GM19328 (cell line): ENCODE data around the gene KLHL3.

Experiments used
- ATAC-seq: cut with Tn5 transposase; IDR thresholded peaks from one replicate; pipeline ENCODE4 v1.9.1; 2021; ENCODE audit warnings: mild to moderate bottlenecking, moderate library complexity; ENCODE audit not compliant: unreplicated experiment

Gene KLHL3

DNA sequence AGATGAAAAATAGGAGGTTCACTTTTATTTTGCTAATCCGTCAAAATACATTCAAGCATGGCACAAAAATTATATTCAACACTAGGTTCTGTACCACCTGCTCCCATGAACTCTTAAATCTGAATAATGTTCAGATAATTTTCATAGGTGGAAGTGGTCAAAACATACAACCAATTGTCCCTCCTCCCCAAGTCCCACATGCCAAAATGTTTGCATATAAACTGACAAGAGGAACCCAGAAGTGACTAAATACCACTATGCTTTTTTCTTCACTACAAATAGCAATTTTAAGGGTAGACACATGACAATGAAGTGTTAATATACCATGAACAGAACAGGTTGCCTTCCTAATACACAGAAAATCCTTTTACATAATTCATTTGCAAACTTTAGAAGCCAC is 14.5 kb upstream of the KLHL3 start:
- no peak for ATAC-seq

DNA sequence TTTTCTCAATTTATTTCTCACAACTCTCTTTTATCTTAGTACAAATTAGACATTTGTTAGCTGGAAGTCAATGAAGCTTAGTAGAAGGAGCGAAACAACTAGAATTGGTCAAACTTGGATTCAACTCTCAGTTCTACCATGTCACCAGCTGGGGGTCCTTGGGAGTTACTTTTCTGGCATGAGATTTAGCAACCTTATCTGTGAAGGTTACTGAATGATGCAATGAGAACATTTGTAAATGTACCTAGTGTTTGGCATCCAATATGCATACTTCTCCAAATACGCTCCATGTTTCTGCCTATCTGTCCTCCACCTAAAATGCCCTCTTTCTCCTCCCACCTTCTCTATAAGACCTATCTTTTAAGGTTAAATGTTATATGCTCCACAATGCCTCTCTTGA is 12.0 kb upstream of the KLHL3 start:
- ATAC-seq = no peak

DNA sequence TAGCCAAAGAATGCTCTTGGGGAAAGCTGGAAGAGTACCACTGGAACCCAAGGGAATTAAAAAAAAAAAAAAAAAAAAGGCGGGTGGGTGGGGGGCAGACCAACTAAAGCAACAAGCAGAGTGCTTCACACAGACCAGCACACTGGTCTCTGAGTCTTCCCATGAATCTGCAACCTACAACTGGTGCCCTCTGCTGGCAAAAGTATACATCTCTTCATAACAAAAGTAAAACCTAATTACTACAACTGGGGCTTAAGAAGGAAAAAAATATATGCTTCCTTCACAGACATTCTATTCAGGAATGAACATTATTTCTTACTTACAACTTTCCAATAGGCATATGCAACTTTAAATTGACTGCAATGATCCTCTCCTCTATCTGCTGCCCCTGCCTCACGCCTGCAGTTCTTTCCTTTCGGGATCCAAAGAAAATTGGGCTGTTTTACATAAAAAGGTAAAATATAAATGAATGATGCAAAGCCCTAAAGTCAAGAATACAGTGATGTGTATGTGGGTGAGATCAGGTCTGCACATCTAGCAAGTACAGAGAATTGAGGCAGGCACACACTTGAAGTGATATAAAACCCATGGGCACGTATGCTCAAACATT is 7.2 kb upstream of the KLHL3 start:
- no peak for ATAC-seq

DNA sequence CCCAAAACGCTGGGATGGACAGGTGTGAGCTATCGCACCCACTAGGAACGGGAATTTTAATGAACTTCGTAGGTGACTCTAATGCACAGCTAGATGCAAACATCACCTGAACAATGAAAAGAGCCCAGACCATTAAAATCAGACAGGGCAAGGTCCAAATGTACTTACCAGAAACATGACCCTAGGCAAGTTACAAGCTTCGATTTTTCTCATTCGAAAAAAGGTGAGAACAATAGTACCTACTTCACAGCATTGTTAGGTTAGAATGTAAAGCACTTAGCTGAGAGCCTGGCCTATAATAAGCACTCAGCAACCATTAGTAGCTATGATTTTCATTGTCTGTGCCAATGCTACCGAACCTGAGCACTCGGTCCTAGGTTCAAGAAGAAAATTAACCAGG is 5.8 kb upstream of the KLHL3 start:
- no peak for ATAC-seq

DNA sequence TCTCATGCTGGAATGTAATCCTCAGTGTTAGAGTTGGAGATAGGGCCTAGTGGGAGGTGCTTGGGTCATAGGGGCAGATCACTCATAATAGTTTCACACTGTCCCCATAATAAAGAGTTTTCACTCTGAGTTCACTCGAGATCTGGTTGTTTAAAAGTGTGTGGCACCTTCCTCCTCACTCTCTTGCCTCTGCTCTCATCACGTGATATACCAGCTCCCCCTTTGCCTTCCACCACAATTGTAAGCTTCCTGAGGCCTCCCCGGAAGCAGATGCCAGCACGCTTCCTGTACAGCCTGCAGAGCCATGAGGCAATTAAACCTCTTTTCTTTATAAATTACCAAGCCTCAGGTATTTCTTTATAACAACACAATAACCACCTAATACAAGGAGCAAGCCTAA is 3.8 kb upstream of the KLHL3 start:
- no peak for ATAC-seq

DNA sequence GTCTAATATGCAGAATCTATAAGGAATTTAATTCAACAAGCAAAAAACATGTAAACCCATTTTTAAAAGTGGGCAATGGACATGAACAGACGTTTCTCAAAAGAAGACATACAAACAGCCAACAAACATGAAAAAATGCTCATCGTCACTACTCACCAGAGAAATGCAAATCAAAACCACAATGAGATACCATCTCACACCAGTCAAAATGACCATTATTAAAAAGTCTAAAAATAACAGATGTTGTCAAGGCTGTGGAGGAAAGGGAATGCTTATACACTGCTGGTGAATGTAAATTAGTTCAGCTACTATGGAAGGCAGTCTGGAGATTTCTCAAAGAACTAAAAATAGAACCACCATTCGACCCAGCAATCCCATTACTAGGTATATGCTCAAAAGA is 3.1 kb upstream of the KLHL3 start:
- ATAC-seq = no peak

DNA sequence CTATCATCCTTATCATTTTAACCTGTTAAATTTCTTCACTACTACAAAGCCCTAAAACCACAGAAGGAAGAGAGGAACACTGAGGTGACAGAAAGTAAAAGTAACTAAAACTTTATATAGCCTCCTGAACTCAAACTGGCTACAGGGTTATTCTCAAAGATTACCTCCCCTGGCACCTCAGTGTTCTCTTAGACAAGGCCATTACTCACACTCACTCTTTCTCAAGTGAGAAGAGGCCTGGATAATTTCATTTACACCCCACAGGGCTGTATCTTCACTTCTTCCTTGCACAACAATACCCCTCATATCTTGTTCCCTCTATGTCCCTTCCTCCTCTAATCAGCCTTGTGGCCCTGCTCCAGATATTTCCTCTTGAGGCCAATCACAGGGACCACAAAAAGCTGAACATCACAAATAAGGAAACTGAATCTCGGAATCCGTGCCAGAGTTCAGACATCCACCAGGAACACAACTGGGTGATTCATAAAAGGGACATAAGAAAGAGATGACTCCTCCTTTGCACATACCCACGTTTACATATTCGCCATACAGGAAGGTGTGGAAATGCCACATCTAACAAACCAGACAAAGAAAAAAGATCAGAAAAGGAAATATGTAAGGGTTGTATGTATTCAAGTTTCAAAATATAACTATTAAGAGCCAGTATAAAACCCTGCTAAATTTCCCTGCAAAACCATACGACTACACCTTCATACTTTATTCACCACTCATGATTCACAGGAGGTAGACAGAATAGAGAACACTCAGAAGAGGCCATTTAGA is 1.7 kb upstream of the KLHL3 start:
- ATAC-seq = no peak

DNA sequence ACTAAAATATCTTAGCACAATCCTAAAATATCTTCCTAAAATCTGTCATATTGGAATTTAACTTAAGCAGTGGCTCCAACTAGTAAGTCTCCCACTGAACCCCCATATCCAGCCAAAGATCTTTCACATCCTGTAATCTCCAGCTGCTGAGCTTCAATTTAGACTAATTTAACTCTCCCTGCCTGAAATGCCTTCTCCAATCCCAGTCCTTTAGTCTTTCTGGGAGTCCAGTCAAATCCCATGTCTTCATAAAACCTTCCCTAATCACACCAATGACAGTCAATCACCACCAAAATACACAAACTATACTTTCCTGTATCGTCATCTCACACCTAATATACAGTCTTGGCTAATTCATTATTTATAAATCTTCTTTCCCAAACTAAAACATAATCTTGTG is 607 bp upstream of the KLHL3 start:
- no peak for ATAC-seq

DNA sequence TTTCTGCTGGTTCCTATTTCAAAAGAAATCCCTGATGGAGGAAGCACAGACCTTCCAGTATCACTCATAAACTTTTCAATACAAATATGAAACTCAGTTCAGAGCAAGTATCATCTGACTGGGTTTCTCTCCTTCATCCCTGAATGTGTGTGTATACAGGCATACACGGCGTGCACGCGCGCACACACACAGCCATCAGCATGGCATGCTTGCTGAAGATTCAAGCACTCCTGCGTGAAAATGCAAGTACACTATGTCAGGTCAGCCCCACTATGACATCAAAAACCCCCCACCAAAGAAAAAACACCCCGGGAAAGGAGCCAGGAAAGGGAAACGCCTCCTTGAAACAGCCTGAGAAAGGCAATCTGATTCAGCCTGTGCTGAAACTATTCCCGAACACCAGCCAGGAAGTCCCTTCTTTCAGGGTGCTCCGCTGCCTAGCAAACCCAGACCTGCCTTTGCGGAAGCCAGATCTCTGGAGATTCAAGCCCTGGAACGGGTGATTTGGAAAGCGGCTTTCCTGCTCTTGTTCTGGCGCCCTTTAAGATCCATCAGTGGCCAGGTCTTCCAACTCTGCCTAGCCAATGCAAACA is 831 bp downstream of the KLHL3 start:
- no peak for ATAC-seq

DNA sequence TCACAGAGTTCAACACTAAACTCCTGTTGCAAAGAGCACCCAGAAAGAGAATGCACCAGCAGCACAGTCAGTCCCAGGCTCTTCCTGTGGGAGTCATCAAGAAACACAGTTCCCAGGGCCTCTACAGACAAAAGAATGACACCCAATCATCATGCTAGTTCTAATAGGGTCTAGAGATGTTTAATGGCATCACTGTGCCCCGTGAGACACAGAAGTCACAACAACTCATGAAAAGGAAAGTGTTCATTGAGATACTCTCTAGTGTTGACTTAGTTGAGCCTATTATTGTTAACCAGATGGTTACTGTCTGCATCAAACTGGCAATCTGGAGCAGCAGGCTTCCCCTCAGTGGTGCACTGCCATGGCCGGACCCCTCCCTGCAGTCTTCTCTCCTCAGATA is 1.6 kb downstream of the KLHL3 start:
- ATAC-seq = no peak

DNA sequence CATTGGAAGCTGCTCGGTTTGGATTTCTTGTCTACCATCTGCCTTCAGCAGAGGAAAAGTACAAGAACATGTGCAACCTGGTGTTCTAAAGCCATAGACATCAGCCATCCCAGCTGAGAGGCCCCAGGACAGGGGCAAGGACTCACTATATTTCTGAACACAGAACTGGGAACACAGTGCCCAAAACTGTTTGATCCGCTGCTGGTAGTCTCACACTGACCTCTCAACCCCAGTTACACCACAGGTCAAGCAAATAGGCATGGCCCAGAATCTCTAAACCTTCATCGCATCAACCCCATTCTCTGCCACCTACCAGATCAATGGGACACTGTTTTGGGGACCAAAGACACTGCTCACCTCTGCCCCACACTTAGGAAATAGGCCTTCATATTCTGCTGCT is 2.0 kb downstream of the KLHL3 start:
- no peak for ATAC-seq

DNA sequence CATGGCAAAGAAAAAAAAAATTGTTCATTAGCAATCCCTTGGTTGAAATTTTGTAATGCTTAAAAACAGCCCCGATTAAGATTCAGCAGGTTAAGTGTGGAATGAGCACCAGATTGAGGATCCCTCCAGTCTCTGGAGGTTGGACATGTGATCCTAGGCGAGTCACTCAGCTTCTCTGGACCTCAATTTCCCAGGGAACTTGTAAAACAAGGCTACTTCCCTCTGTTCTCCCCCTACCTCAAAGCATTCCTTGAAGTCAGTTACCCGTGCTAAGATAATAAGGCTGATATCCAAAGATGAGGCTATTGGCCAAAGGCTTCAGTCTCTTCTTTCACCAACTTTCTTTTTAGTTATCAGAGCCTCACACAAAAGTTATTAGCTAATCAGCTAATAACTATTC is 2.9 kb downstream of the KLHL3 start:
- no peak for ATAC-seq

DNA sequence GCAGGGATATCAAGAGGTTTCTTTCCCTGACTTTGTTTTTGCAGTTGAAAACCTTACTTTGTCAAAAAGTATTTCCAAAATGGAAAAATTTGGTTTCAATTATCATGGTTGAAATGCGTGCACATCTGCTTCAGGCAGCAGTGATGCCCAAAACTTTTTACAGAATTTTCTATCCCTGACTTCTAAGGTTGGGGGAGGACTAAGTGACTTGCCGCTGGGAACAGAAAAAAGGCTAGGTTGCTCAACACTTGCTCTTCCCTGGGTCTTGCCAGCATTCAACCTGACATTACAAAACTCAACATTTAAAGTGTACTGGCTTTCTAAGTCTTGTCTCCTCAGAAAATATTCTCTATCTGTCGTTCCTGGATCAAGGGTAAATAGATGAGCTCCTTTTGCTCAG is 4.7 kb downstream of the KLHL3 start:
- no peak for ATAC-seq

DNA sequence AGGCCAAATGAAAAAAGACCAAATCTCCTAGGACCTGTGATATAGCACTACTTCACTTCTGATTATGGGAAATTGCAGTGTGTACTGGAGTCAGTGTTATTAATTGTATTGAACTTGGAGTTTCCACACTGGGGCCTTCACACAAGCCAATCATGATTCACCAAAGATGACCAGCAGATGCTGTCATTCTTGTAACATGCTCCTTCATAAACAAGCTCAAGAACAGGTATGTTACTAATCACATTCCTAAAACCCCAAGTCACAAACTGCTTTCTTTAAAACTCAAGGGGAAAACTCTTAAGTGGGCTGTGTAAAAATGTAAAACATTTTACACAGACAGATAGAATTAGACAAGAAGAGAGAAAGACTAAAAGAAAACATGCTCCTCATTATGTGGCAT is 5.6 kb downstream of the KLHL3 start:
- ATAC-seq = no peak

DNA sequence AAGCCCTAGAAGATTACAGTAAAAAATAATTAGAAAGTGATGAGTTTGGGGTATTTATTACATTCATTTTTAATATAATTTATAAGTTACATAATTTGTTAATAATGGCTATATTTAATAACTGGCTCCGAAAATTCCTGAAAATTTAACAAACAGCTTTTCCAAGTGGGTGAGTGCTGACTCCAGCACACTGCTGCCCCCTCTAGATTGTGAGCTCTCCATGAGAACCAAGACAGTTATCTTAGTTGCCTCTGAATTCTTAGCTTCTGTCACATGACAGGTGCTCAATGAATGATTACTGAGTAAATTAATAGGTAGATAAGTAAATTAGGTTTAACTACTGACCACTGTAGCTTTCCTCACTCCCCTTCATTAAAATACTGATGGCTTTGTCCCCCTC is 7.8 kb downstream of the KLHL3 start:
- ATAC-seq = no peak

DNA sequence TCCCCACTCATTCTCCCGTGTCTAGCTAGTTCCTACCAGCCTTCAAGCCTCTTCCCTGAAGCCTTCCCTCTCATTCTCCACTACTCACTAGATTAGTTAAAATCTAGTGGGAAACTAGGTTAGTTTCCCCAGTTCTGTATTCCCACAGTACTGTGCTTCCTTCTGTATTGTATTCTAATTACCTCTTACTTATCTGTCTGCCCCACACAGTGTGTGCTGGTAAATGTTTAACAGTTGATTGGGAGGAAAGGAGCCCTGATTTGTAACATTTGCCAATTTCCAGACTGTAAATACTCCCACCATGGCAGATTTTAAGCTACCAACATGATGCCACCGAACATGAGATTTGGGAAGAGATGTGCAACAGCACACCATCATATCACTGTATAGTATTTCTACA is 8.3 kb downstream of the KLHL3 start:
- no peak for ATAC-seq

DNA sequence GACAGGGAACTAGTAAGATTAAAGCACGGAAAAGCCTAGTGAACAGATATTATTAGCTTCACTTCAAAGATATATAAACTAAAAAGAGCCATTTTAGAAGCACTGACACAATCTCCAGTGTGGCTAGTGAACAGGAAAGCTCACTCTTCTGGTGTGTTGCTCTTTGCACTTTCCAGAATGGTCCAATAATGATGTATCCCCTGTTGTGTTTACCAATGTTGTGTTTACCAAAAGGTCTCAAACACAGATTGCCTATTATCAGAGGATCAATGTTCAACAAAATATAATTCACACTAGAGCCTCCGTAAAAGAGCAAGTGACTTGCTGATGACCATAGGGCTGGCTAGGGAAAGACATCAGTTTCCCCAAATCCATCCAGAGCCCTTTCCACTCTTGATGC is 11.6 kb downstream of the KLHL3 start:
- ATAC-seq = no peak

DNA sequence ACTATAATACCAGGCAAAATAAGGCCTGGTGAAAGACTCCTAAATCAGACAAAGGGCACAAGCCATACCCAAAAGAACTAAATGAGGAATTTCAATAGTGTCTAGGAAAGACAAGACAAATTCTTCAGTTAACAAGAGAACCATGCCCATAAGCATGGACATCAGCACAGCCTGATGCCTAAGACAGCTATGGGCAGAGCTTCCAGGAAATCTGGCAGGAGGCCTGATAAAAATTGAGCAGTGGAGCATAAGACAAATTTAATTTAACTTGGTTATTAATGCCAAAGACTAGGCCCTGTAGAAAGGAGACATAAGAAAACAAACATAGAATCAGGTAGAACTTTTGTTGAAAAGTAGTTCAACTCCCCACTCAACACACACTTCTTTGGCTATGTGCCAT is 17.3 kb downstream of the KLHL3 start:
- no peak for ATAC-seq

DNA sequence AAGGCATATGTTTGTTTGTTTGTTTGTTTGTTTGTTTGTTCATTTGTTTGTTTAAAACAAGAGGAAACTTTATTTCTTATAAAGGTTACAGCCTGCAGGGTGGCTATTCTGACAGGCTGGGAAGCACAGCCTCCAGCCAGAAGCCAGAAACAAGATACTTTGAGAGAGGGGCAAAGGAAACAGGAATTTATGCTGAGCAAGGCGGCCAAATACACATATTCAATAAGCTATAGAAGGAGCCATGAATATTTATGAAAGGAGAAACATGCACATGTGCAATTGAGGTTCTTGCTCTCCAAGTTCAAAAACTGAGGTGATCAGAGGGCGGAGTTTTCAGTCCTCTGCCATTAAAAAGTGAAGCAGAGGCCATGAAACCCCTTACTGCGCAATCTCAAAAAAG is 19.6 kb downstream of the KLHL3 start:
- ATAC-seq = no peak

DNA sequence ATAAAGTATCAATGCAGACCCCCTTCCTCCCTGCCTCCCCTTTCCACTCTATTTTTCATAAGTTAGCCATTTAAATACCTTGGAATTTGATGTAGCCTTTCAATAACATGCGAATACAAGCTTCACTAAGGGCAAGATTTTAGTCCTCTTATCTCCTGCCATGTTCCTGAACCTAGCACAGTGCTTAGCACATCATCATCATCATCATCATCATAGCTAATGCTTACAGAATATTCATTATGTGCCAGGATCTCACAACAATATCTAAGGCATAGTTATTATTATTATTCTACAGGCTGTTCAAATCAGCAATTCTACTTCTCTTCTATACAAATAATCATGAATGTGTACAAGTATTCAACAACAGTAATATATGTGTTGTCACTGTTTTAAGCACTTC is 20.4 kb downstream of the KLHL3 start:
- ATAC-seq = no peak

DNA sequence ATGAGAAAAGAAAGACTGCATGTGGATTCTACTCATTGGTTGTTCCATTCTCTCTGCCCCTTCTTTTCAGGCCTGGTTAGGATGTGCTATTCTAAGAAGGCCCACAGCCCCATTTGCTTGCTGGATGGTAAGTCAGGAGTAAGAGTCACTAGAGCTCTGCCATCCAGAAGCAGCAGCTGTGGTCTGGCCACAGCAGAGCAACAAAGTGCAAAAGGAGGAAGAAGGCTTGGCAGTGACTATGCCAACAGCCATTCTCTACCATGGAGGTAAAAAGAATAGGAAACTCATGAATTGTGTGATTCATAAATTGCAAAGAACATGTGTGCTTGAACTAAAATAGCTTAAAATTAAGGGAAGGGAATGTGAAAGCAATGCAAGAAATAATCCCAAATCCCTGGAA is 20.9 kb downstream of the KLHL3 start:
- ATAC-seq = no peak

DNA sequence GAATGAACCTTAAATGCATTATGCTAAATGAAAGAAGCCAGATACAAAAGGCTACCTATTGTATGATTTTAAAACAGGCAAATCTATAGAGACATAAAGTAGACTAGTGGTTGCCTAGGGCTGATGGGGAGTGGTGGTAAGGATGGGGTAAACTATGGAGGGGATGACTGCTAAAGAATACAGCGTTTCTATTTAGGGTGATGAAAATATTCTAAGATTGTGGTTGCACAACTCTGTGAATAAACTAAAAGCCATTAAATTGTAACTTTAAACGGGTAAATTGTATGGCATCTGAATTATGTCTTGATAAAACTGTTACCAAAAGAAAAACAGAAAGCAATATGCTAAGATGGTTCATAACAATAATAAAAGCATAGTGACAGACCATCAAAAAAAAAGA is 21.4 kb downstream of the KLHL3 start:
- no peak for ATAC-seq
